Measurements from ENCODE around the gene COL4A6. TPM values are rescaled to one million over a fixed set of nuclear protein-coding genes. Genes with fewer than 3 reads are reported as not detected.

Gene COL4A6
- total and polyA plus RNA-seq, 4 donors: under 0.01 to 0.09 (median 0.07) TPM; not detected in 1

DNA sequence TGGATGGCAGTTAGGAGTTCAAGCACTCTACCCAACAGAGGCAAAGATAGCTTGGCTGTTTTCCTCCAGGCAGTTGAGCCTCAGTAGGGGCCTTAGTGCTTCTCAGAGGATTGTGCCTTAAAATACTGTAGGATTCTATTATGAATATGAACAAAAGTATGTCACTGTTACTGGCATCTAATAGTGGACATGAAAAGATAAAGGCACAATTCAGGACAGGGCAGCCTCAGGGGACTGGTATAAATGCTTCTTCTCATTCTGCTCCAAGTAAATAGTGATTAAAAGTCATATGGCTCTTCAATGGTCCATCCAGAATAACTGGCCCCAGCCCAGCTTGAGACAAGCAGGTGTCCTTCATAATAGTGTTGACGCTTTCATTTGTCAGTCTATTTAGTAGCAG lies 17.7 kb downstream of the COL4A6 start (continued):
- TF ChIP-seq TAF1 (conservative IDR thresholded peaks at IDR 0.05): no peak

- TF ChIP-seq FOXA2 (IDR thresholded peaks at IDR 0.05) (no peak), TAF1 (conservative IDR thresholded peaks at IDR 0.05) (no peak), RXRA (IDR thresholded peaks at IDR 0.05) (no peak), HNF4A (conservative IDR thresholded peaks at IDR 0.05) (no peak), GABPA (IDR thresholded peaks at IDR 0.05 in 1 of 2, conservative IDR thresholded peaks at IDR 0.05 in 1 of 2) (no peak)
- TF ChIP-seq, protein P1, sequence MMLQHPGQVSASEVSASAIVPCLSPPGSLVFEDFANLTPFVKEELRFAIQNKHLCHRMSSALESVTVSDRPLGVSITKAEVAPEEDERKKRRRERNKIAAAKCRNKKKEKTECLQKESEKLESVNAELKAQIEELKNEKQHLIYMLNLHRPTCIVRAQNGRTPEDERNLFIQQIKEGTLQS (IDR thresholded peaks at IDR 0.05): no peak
- Histone ChIP-seq H3K9ac (ENCODE audit: low read depth in 1 of 2, low read length in 2 of 2) (no peak overlapping the region), H3K27ac (ENCODE audit: low read depth in 1 of 2, low read length in 2 of 2) (no peak overlapping the region), H3K4me1 (ENCODE audit: control insufficient read depth in 4 of 4, insufficient read depth in 4 of 4, low read length in 3 of 4) (no peaks in the 10 kb centered on the region), H3K9me3 (ENCODE audit: control insufficient read depth in 4 of 4, low read length in 3 of 4) (no peaks in the 10 kb centered on the region), H3K36me3 (ENCODE audit: control insufficient read depth in 4 of 4, insufficient read depth in 3 of 4, low read depth in 1 of 4, low read length in 3 of 4) (no peaks in the 10 kb centered on the region), H3K4me3 (ENCODE audit: low read depth in 1 of 3, low read length in 3 of 3) (no peak overlapping the region), H3K27me3 (ENCODE audit: control insufficient read depth in 4 of 4, insufficient read depth in 4 of 4, low read length in 3 of 4) (peaks cover 0 to 4% (median 0%) of the 10 kb centered on the region in 4 donors)
- 69% methylated on average over 1 of the region's 1 CpG for WGBS
- no peak for DNase-seq (ENCODE audit: low spot score)
Observed at GRCh38 chrX:108419401-108419800, 18.8 kb downstream of the COL4A6 start.

GRCh38 chrX:108417257-108417656 lies 21.0 kb downstream of the COL4A6 start:
- no peaks in the 10 kb centered on the region for H3K36me3 ChIP-seq (ENCODE audit: control insufficient read depth in 4 of 4, insufficient read depth in 3 of 4, low read depth in 1 of 4, low read length in 3 of 4)
- no peak for DNase-seq (ENCODE audit: low spot score)
- no peaks in the 10 kb centered on the region for H3K9me3 ChIP-seq (ENCODE audit: control insufficient read depth in 4 of 4, low read length in 3 of 4)
- peaks cover 0 to 2% (median 0%) of the 10 kb centered on the region in 4 donors for H3K4me1 ChIP-seq (ENCODE audit: control insufficient read depth in 4 of 4, insufficient read depth in 4 of 4, low read length in 3 of 4)
- no peak overlapping the region for H3K27ac ChIP-seq (ENCODE audit: low read depth in 1 of 2, low read length in 2 of 2)
- 64% methylated on average over 1 of the region's 1 CpG for WGBS
- no peak overlapping the region for H3K4me3 ChIP-seq (ENCODE audit: low read depth in 1 of 3, low read length in 3 of 3)
- H3K27me3 ChIP-seq (ENCODE audit: control insufficient read depth in 4 of 4, insufficient read depth in 4 of 4, low read length in 3 of 4): no peaks in the 10 kb centered on the region
- no peak overlapping the region for H3K9ac ChIP-seq (ENCODE audit: low read depth in 1 of 2, low read length in 2 of 2)
- TF ChIP-seq RAD21 (IDR thresholded peaks at IDR 0.05) (no peak), TAF1 (conservative IDR thresholded peaks at IDR 0.05) (no peak), SP1 (IDR thresholded peaks at IDR 0.05) (no peak), GABPA (IDR thresholded peaks at IDR 0.05 in 1 of 2, conservative IDR thresholded peaks at IDR 0.05 in 1 of 2) (no peak), YY1 (IDR thresholded peaks at IDR 0.05) (no peak), RXRA (IDR thresholded peaks at IDR 0.05) (no peak), ZBTB33 (IDR thresholded peaks at IDR 0.05) (no peak), EGR1 (IDR thresholded peaks at IDR 0.05; ENCODE audit: low read depth in 2 of 2) (no peak), FOXA1 (IDR thresholded peaks at IDR 0.05) (no peak), HNF4G (IDR thresholded peaks at IDR 0.05) (no peak), HNF4A (conservative IDR thresholded peaks at IDR 0.05) (no peak), JUND (IDR thresholded peaks at IDR 0.05) (no peak), NR2F2 (IDR thresholded peaks at IDR 0.05) (no peak)
- TF ChIP-seq, protein P2, sequence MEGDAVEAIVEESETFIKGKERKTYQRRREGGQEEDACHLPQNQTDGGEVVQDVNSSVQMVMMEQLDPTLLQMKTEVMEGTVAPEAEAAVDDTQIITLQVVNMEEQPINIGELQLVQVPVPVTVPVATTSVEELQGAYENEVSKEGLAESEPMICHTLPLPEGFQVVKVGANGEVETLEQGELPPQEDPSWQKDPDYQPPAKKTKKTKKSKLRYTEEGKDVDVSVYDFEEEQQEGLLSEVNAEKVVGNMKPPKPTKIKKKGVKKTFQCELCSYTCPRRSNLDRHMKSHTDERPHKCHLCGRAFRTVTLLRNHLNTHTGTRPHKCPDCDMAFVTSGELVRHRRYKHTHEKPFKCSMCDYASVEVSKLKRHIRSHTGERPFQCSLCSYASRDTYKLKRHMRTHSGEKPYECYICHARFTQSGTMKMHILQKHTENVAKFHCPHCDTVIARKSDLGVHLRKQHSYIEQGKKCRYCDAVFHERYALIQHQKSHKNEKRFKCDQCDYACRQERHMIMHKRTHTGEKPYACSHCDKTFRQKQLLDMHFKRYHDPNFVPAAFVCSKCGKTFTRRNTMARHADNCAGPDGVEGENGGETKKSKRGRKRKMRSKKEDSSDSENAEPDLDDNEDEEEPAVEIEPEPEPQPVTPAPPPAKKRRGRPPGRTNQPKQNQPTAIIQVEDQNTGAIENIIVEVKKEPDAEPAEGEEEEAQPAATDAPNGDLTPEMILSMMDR (IDR thresholded peaks at IDR 0.05; ENCODE audit: low read depth, low read length, missing input control): no peak
- TF ChIP-seq, protein P1 (IDR thresholded peaks at IDR 0.05): no peak
- TF ChIP-seq, protein P3, sequence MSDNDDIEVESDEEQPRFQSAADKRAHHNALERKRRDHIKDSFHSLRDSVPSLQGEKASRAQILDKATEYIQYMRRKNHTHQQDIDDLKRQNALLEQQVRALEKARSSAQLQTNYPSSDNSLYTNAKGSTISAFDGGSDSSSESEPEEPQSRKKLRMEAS (IDR thresholded peaks at IDR 0.05): no peak
- TF ChIP-seq, protein P4, sequence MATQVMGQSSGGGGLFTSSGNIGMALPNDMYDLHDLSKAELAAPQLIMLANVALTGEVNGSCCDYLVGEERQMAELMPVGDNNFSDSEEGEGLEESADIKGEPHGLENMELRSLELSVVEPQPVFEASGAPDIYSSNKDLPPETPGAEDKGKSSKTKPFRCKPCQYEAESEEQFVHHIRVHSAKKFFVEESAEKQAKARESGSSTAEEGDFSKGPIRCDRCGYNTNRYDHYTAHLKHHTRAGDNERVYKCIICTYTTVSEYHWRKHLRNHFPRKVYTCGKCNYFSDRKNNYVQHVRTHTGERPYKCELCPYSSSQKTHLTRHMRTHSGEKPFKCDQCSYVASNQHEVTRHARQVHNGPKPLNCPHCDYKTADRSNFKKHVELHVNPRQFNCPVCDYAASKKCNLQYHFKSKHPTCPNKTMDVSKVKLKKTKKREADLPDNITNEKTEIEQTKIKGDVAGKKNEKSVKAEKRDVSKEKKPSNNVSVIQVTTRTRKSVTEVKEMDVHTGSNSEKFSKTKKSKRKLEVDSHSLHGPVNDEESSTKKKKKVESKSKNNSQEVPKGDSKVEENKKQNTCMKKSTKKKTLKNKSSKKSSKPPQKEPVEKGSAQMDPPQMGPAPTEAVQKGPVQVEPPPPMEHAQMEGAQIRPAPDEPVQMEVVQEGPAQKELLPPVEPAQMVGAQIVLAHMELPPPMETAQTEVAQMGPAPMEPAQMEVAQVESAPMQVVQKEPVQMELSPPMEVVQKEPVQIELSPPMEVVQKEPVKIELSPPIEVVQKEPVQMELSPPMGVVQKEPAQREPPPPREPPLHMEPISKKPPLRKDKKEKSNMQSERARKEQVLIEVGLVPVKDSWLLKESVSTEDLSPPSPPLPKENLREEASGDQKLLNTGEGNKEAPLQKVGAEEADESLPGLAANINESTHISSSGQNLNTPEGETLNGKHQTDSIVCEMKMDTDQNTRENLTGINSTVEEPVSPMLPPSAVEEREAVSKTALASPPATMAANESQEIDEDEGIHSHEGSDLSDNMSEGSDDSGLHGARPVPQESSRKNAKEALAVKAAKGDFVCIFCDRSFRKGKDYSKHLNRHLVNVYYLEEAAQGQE (IDR thresholded peaks at IDR 0.05): no peak
